NOMO-1 treated with DMSO at 0.1 percent for 48 hours (cell line): Measurements from ENCODE around the gene COL27A1.
"Not testable (repeated sequence)": the region's sequence is repeated elsewhere in the genome, so short reads cannot be mapped to it uniquely, and the experiment has no call there.

Experiments
- DNase-seq: peaks from one replicate; lab custom pipeline; 2025; ENCODE audit not compliant: unreplicated experiment; lab: John Stamatoyannopoulos, UW

Gene COL27A1

GRCh38 chr9:114122136-114123027 lies 33.0 kb upstream of the COL27A1 start:
- no peak for DNase-seq

GRCh38 chr9:114123031-114123977 lies 32.0 kb upstream of the COL27A1 start:
- DNase-seq, result no peak

GRCh38 chr9:114124138-114124537 lies 31.2 kb upstream of the COL27A1 start:
- no peak for DNase-seq

- no peak for DNase-seq
These were observed 30.5 kb upstream of the COL27A1 start for GRCh38 chr9:114124666-114125475.

GRCh38 chr9:114125476-114126013 lies 29.8 kb upstream of the COL27A1 start:
- DNase-seq, result no peak

GRCh38 chr9:114126247-114127060 lies 28.9 kb upstream of the COL27A1 start:
- no peak for DNase-seq

GRCh38 chr9:114128759-114129158 lies 26.6 kb upstream of the COL27A1 start:
- not testable (repeated sequence) for DNase-seq

GRCh38 chr9:114130141-114130540 lies 25.2 kb upstream of the COL27A1 start:
- no peak for DNase-seq

- no peak for DNase-seq
These were observed 24.6 kb upstream of the COL27A1 start for GRCh38 chr9:114130624-114131277.

GRCh38 chr9:114131808-114132549 lies 23.4 kb upstream of the COL27A1 start:
- DNase-seq, result no peak

- DNase-seq, result no peak
These were observed 22.8 kb upstream of the COL27A1 start for GRCh38 chr9:114132550-114132918.

GRCh38 chr9:114134827-114135396 lies 20.4 kb upstream of the COL27A1 start:
- DNase-seq, result no peak

- DNase-seq, result no peak
These were observed 17.5 kb upstream of the COL27A1 start for GRCh38 chr9:114137831-114138230.

- no peak for DNase-seq
These were observed 16.8 kb upstream of the COL27A1 start for GRCh38 chr9:114138552-114138971.

- DNase-seq, result no peak
These were observed 16.3 kb upstream of the COL27A1 start for GRCh38 chr9:114139071-114139470.

GRCh38 chr9:114140401-114140800 lies 14.9 kb upstream of the COL27A1 start:
- DNase-seq, result no peak

- DNase-seq, result no peak
These were observed 14.5 kb upstream of the COL27A1 start for GRCh38 chr9:114140850-114141249.
